HepG2 (cell line): Measurements from ENCODE around the gene PARK7. TPM values are rescaled to one million over a fixed set of nuclear protein-coding genes. Genes with fewer than 3 reads are reported as not detected.

ENCODE experiments used
- ATF7-NPFF ChIP-seq: sonication (generic); formaldehyde crosslinking; IDR thresholded peaks from 2 replicates; pipeline ENCODE4 v1.8.1; 2023; ENCODE audit warnings: mild to moderate bottlenecking, low read depth, missing genetic modification reagents, moderate library complexity
- BHLHE40 ChIP-seq: IDR thresholded peaks from 2 replicates; pipeline ENCODE4 v1.6.1; 2011; ENCODE audit warnings: low read length, improper control_type of control experiment
- CENPT ChIP-seq: sonication (generic); formaldehyde crosslinking; IDR thresholded peaks from 2 replicates; pipeline ENCODE4 v1.8.0; 2022; ENCODE audit warnings: low read depth, mild to moderate bottlenecking, moderate library complexity, missing genetic modification reagents
- CREB1 ChIP-seq, 2 experiments: fragments of 450-650 bp in 1 of 2; IDR thresholded peaks; 2 replicates each; pipeline ENCODE4 v1.6.1; 2016 to 2017; ENCODE audit warnings: control low read depth in 1 of 2, mild to moderate bottlenecking in 1 of 2, missing compliant biosample characterization in 1 of 2, missing genetic modification characterization in 1 of 2
- HDAC2 ChIP-seq: sonication (generic); formaldehyde crosslinking; IDR thresholded peaks from 2 replicates; pipeline ENCODE4 v1.4.0; 2020; ENCODE audit warnings: missing genetic modification reagents
- IRX3 ChIP-seq: sonication (generic); formaldehyde crosslinking; IDR thresholded peaks from 2 replicates; pipeline ENCODE4 v1.8.1; 2023; ENCODE audit warnings: mild to moderate bottlenecking, low read depth, missing genetic modification reagents, borderline replicate concordance
- KDM5A ChIP-seq: fragments of 200-600 bp; sonication (generic); IDR thresholded peaks from 2 replicates; pipeline ENCODE4 v1.7.0; 2018; ENCODE audit warnings: antibody characterized with exemption, mild to moderate bottlenecking, low read length, borderline replicate concordance
- KMT2B ChIP-seq: IDR thresholded peaks from 2 replicates; pipeline ENCODE4 v1.6.1; 2016; ENCODE audit warnings: missing genetic modification reagents, missing compliant biosample characterization
- MED1 ChIP-seq: sonication (generic); formaldehyde crosslinking; IDR thresholded peaks from 2 replicates; pipeline ENCODE4 v1.4.0; 2020; ENCODE audit warnings: missing genetic modification reagents
- MEF2D ChIP-seq: sonication (generic); formaldehyde crosslinking; IDR thresholded peaks from 2 replicates; pipeline ENCODE4 v1.5.1; 2020; ENCODE audit warnings: mild to moderate bottlenecking, missing genetic modification reagents
- MIXL1 ChIP-seq: IDR thresholded peaks from 2 replicates; pipeline ENCODE4 v1.6.1; 2016
- NFKB2 ChIP-seq: sonication (generic); formaldehyde crosslinking; IDR thresholded peaks from 2 replicates; pipeline ENCODE4 v1.4.0; 2020; ENCODE audit warnings: missing genetic modification reagents, borderline replicate concordance
- NR2C2 ChIP-seq: sonication (generic); formaldehyde crosslinking; IDR thresholded peaks from 2 replicates; pipeline ENCODE4 v1.4.0; 2020; ENCODE audit warnings: missing genetic modification reagents, mild to moderate bottlenecking, moderate library complexity, borderline replicate concordance
- RAD21 ChIP-seq: fragments of 450-650 bp; formaldehyde crosslinking; IDR thresholded peaks from 2 replicates; pipeline ENCODE4 v1.5.0; 2020; ENCODE audit warnings: mild to moderate bottlenecking
- RARA ChIP-seq: IDR thresholded peaks from 2 replicates; pipeline ENCODE4 v1.6.1; 2016; ENCODE audit warnings: missing genetic modification reagents, missing compliant biosample characterization
- SOX13 ChIP-seq, 3 experiments: fragments of 450-650 bp in 1 of 3; sonication (generic) in 1 of 3; formaldehyde crosslinking in 1 of 3; IDR thresholded peaks in 2 of 3; conservative IDR thresholded peaks in 1 of 3; 2 replicates each; pipeline versions ENCODE4 v1.5.0 to v1.6.1; 2016 to 2020; ENCODE audit warnings: antibody characterized with exemption in 1 of 3, mild to moderate bottlenecking in 1 of 3, missing compliant biosample characterization in 1 of 3, missing genetic modification reagents in 1 of 3, moderate library complexity in 1 of 3
- ZNF24 ChIP-seq: fragments of 450-650 bp; IDR thresholded peaks from 2 replicates; pipeline ENCODE4 v1.6.1; 2017; ENCODE audit warnings: antibody characterized with exemption, mild to moderate bottlenecking
- ZNF3 ChIP-seq: IDR thresholded peaks from 2 replicates; pipeline ENCODE4 v1.7.0; 2017; ENCODE audit warnings: inconsistent platforms
- ZNF367 ChIP-seq: sonication (generic); formaldehyde crosslinking; IDR thresholded peaks from 2 replicates; pipeline ENCODE4 v1.4.0; 2020; ENCODE audit warnings: missing genetic modification reagents, borderline replicate concordance
- polyA plus RNA-seq, 8 experiments: library from polyadenylated mRNA; depleted of rRNA in 3 of 8; stranded (reverse) in 7 of 8; unstranded in 1 of 8; fragments of >200 nt; fragmentation: Illumina TruSeq in 4 of 8; extraction: Trizol in 4 of 8; gene quantifications; 2 replicates each; pipeline versions ENCODE4 v1.2.1 to v1.2.3, GENCODE V29; 2011 to 2016; ENCODE audit warnings: low read depth in 4 of 8, missing spikeins in 1 of 8, mixed read lengths in 1 of 8; ENCODE audit not compliant: insufficient read depth in 1 of 8
- total RNA-seq, 5 experiments: library from RNA; depleted of rRNA; stranded (reverse); fragments of >200 nt; fragmentation: Illumina TruSeq; extraction: Trizol; gene quantifications; 2 replicates each; pipeline ENCODE4 v1.2.3, GENCODE V29; 2016; ENCODE audit warnings: low read depth in 1 of 5
- TF ChIP-seq, protein P1 (sequence below): sonication (generic); formaldehyde crosslinking; IDR thresholded peaks from 2 replicates; pipeline ENCODE4 v1.8.0; 2022; ENCODE audit warnings: missing genetic modification reagents, mild to moderate bottlenecking, borderline replicate concordance
- TF ChIP-seq, protein P2 (sequence below): sonication (generic); formaldehyde crosslinking; IDR thresholded peaks from 2 replicates; pipeline ENCODE4; 2020; ENCODE audit warnings: missing genetic modification reagents, mild to moderate bottlenecking, borderline replicate concordance
- TF ChIP-seq, protein P3 (sequence below): IDR thresholded peaks from 2 replicates; pipeline ENCODE4 v1.6.1; 2016; ENCODE audit warnings: missing genetic modification reagents, missing compliant biosample characterization

The PARK7 gene
- total and polyA plus RNA-seq, 2 of the 13 experiments (the other 11 are each of a cell fraction or from before 2014, with no cell fraction given) = 212 to 296 TPM

DNA sequence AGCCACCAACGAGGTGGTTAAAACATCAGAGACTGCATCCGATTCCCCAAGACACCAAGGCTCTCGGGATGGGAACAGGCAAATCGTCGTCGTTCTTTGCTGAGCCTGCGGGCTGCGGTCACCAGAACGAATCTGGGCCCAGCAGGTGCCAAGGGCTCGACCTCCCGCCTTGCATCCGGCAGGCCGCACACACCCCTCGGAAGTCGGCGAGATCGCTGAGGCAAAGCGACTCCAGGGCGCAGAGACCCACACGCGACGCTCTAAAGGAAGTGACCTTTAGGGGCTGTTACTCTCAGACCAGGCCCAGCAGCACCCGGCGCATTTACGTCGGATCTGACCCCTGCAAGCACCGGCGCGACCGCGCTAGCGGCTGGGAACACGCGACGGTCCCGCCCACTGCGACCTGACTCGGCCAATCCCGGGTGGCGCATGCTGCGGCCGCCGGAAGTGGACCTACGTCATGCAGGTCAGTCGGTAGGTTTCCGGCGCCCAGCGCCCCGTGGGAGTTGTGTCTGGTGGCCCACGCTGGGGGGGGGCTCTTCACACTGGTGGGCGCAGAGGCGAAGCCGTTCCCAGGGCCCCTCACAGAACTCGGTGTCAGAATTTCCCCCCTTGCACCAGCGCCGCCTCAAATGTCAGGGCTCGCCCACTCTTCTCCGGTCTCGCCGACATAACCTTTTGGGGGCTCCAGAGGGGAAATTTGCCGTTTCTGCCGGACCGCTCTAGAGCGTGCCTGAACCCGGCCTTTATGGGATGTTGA lies 7.5 kb upstream of the PARK7 start (continued):
- TF ChIP-seq SOX13 (IDR thresholded peaks at IDR 0.05) (no peak), SOX13 (CRISPR knock-in tag; conservative IDR thresholded peaks at IDR 0.05 in 1 of 2, IDR thresholded peaks at IDR 0.05 in 1 of 2) (peak in 1 of 2 experiments; percentile 6; a peak in 1 of 4 replicates), HDAC2 (CRISPR knock-in tag) (peak; percentile 54; the same call in 1 of the 2 replicates), RAD21 (CRISPR knock-in tag) (0 out of 2 replicates have a peak, but pooled peaks have one; percentile 26), ZNF367 (CRISPR knock-in tag) (no peak), BHLHE40 (no peak), RARA (peak; percentile 62), MED1 (CRISPR knock-in tag) (no peak; the same call in 1 of the 2 replicates), ATF7-NPFF (CRISPR knock-in tag) (peak; percentile 74; the same call in 1 of the 2 replicates), MIXL1 (CRISPR knock-in tag) (no peak), CREB1 (IDR thresholded peaks at IDR 0.05) (peak; percentile 88), CREB1 (CRISPR knock-in tag; IDR thresholded peaks at IDR 0.05) (peak; percentile 97), KDM5A (0 out of 2 replicates have a peak, but pooled peaks have one; percentile 46), CENPT (peak; percentile 59; the same call in 1 of the 2 replicates), ZNF24 (no peak), NFKB2 (no peak; the same call in 1 of the 2 replicates), KMT2B (peak; percentile 79), NR2C2 (CRISPR knock-in tag) (peak; percentile 98), ZNF3 (CRISPR knock-in tag) (0 out of 2 replicates have a peak, but pooled peaks have one; percentile 24), MEF2D (CRISPR knock-in tag) (peak; percentile 49; the same call in 1 of the 2 replicates), IRX3 (CRISPR knock-in tag) (0 out of 2 replicates have a peak, but pooled peaks have one; percentile 37)
- TF ChIP-seq, protein P1, sequence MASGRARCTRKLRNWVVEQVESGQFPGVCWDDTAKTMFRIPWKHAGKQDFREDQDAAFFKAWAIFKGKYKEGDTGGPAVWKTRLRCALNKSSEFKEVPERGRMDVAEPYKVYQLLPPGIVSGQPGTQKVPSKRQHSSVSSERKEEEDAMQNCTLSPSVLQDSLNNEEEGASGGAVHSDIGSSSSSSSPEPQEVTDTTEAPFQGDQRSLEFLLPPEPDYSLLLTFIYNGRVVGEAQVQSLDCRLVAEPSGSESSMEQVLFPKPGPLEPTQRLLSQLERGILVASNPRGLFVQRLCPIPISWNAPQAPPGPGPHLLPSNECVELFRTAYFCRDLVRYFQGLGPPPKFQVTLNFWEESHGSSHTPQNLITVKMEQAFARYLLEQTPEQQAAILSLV (CRISPR knock-in tag) = peak; percentile 42; the same call in 1 of the 2 replicates
- TF ChIP-seq, protein P2, sequence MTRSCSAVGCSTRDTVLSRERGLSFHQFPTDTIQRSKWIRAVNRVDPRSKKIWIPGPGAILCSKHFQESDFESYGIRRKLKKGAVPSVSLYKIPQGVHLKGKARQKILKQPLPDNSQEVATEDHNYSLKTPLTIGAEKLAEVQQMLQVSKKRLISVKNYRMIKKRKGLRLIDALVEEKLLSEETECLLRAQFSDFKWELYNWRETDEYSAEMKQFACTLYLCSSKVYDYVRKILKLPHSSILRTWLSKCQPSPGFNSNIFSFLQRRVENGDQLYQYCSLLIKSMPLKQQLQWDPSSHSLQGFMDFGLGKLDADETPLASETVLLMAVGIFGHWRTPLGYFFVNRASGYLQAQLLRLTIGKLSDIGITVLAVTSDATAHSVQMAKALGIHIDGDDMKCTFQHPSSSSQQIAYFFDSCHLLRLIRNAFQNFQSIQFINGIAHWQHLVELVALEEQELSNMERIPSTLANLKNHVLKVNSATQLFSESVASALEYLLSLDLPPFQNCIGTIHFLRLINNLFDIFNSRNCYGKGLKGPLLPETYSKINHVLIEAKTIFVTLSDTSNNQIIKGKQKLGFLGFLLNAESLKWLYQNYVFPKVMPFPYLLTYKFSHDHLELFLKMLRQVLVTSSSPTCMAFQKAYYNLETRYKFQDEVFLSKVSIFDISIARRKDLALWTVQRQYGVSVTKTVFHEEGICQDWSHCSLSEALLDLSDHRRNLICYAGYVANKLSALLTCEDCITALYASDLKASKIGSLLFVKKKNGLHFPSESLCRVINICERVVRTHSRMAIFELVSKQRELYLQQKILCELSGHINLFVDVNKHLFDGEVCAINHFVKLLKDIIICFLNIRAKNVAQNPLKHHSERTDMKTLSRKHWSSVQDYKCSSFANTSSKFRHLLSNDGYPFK (CRISPR knock-in tag) = peak; percentile 54; the same call in 1 of the 2 replicates
- TF ChIP-seq, protein P3, sequence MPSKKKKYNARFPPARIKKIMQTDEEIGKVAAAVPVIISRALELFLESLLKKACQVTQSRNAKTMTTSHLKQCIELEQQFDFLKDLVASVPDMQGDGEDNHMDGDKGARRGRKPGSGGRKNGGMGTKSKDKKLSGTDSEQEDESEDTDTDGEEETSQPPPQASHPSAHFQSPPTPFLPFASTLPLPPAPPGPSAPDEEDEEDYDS (CRISPR knock-in tag) = peak; percentile 55
